NCI-H146 (cell line): ENCODE measurements around the gene IL12RB1.
A peak's percentile ranks its signal among the peaks of the same experiment; 100 is the strongest.
"Not testable (repeated sequence)": the region's sequence is repeated elsewhere in the genome, so short reads cannot be mapped to it uniquely, and the experiment has no call there.

ENCODE experiments used
- DNase-seq: peaks from one replicate; lab custom pipeline; 2025; lab: John Stamatoyannopoulos, UW

IL12RB1 gene

DNA sequence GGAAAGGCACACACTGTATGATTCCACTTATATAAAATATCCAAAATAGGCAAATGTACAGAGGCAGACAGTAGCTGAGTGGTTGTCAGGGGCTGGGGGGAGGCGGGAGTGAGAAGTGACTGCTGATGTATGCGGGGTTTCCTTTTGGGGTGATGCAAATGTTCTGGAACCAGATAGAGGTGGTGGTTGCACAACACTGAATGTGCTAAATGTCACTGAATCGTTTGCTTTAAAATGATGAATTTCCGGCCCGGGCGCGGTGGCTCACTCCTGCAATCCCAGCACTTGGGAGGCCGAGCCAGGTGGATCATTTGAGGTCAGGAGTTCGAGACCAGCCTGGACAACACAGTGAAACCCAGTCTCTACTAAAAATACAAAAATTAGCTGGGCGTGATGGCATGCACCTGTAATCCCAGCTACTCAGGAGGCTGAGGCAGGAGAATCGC is 2.4 kb upstream of the IL12RB1 start:
- DNase-seq, result not testable (repeated sequence)

DNA sequence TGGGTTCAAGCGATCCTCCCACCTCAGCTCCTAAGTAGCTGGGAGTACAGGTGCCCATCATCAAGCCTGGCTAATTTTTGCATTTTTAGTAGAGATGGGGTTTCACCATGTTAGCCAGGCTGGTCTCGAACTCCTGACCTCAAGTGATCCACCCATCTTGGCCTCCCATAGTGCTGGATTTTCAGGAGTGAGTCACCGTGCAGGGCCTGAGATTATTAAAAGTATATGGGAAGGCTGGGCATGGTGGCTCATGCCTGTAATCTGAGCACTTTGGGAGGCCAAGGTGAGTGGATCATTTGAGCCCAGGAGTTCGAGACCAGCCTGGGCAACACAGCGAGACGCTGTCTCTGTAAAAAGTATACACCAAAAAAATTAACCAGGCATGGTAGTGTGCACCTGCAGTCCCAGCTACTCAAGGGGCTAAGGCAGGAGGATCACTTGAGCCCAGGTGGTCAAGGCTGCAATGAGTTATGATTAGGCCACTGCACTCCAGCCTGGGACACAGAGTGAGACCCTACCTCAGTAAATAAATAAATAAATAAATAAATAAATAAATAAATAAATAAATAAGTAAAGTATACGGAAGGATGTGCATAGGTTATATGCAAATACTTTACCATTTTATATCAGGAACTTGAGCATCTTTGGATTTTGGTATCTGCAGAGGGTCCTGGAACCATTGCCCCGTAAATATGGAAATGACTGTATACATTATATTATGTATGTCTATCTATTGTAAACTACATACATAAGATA is 854 bp downstream of the IL12RB1 start:
- no peak for DNase-seq

DNA sequence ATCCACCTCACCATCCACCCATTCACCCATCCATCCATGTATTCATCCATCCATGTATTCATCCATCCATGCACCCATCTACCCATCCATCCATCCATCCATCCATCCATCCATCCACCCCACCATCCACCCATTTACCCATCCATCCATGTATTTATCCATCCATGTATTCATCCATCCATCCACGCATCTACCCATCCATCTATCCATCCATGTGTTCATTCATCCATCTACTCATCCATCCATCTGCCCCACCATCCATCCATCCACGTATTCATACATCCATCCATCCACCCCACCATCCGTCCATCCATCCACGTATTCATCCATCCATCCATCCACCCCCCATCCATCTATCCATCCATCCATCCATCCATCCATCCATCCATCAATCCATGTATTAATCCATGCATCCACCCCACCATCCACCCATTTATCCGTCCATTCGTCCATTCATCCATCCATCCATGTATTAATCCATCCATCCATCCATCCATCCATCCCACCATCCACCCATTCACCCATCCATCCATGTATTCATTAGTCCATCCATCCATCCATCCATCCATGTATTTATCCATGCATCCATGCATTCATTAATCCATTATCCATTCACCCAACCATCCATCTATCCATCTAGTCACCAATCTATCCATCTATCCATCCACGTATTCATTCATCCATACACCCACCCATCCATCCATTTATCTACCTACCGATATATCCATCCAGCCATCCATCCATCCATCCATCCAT is 2.6 kb downstream of the IL12RB1 start:
- no peak for DNase-seq

DNA sequence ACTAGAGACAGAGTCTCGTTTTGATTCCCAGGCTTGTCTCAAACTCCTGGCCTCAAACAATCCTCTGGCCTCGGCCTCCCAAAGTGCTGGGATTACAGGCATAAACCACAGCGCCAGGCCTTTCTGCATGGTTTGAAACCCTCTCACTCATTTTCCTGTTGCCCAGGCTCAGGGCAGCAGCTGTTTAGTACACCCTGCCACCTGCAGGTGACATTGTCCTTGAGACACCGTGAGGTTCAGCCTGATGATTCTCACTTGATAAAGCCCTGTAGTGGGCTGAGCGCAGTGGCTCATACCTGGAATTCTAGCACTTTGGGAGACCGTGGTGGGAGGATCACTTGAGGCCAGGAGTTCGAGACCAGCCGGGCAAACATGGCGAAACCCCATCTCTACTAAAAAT is 12.5 kb downstream of the IL12RB1 start:
- peak; percentile 26 for DNase-seq

DNA sequence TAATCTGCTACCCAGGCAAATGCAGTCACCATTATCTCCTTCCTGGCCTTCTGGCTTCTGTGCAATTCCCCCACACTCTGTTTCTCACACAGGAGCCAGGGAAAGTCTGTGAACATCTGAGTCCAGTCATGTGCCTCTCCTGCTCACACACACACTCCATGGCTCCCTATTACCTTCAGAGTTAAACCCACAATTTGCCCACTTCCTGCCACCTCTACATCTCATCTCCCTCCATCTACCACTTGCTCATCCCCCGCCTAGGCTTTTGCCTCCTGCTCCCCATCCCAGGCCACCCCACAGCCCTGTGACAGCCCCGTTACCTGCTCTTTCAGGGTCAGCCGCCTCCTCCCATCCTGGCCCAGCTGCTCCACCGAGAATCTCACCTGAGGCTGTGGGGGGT is 13.5 kb downstream of the IL12RB1 start:
- no peak for DNase-seq

DNA sequence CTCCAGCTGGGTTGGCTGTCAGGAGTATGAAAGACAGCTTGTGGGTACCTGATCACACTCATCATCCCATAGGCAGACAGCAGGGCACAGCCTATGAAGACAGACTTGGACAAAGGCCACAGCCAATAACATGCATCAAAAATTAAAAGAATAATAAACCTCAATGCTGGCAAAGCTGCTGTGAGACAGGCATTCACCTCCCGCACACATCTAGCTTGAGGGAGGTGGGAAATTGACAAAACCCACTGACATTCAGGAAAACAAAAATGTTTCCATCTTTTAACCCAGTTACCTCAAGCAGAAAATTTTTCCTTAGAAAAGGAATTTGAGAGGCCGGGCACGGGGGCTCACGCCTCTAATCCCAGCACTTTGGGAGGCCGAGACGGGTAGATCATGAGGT is 14.4 kb downstream of the IL12RB1 start:
- no peak for DNase-seq

DNA sequence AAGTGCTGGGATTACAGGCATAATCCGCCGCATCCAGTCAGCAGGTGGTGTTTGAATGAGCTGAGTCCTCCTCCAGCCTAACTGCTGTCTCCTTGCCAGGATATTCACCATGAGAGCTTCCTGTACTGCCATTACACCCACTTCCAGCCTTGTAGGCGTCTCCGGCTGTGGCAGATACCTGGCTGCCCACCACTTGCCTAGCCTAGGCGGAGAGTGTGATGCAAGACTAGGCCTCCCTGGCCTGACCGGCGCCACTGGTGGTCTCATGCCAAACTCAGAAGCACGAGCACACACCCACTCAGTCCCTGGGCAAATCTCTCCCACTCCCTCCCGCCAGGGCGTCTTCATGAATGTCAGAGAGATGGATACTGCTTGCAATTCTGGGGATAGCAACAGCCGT is 16.6 kb downstream of the IL12RB1 start:
- no peak for DNase-seq

DNA sequence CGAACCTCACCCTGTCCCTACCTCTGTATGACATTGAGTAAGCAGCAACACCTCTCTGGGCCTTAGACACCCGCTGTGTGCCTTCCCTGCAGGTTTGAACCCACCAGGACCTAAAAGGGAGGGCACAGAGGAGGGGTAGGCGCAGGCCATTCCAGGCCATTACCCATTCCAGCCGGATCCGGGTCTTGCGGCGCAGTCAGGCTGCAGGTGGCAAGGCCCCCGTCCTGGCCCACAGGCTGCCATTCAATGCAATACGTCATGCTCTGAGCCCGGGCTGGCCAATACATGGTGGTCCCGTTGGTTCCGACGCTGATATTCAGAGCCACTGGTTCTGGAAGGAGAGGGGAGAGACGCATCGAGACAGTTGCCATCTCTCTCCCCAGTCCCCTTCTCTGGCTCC is 17.4 kb downstream of the IL12RB1 start:
- DNase-seq, result no peak

DNA sequence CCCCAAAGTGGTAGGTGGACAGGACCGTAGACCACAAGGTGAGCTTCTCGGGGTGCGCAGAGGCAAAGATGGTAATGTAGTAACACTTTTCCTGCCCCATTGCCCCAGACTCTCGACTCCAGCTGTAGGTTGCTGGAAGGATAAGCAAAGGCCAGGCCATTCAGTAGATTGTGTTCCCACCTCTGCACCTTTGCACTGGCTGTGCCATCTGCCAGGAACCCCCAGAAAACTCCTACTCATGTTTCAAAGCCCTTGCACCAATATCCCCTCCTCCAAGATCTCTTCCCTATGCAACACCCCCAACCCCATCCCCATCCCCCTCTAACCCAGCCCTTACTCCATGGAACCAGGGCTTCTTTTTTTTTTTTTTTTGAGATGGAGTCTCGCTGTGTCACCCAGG is 18.3 kb downstream of the IL12RB1 start:
- DNase-seq, result no peak

DNA sequence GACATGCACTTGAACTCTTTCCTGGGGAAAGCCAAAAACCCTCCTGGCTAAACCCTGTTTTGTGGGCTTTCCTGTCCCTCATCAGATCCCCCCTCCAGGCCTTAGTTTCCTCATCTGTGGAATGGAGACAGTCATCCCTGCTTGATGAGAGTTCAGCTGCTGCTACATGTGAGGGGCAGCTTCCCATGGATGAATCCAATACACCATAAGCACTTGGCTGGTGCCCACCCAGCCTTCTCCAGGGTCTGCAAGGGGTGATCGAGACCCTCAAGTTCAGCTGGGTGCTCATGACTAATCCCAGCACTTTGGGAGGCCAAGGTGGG is 21.6 kb downstream of the IL12RB1 start:
- DNase-seq, result no peak

DNA sequence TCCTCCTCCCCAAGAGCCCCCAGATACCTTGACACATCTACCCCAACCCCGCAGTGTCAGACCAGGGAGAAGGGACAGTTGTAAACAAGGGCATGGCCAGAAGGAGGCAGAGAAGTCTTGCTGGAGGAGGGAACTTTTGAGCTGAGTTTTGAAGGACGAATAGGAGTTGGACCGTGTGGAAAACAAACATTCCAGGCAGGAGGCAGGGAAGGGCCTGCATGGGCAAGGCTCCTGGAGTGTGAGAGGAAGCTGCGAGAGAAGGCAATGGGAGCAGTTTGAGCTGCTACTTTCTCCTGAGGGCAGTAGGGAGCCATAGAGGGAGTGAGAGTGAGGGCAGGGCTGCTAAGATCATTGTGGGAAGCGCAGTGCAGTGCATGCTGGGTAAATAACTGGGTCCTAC is 23.3 kb downstream of the IL12RB1 start:
- DNase-seq, result no peak

DNA sequence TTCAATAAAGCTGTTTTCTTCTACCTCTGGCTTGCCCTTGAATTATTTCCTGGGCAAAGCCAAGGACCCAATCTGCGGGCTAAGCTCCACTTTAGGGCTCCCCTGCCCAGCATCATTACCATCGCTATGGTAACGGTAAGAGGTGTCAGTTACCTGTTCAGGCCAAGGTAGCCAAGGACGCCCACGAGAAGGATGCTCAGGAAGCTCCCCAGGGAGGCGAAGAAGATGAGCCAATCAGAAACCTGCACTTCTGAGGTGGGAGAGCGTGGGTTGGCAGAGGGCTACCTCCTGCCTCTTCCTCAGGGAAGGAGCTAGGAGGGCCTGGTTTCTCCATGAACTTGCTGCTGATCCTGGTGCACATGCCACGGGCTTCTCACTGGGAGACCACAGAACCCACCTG is 24.7 kb downstream of the IL12RB1 start:
- peak; percentile 41 for DNase-seq

DNA sequence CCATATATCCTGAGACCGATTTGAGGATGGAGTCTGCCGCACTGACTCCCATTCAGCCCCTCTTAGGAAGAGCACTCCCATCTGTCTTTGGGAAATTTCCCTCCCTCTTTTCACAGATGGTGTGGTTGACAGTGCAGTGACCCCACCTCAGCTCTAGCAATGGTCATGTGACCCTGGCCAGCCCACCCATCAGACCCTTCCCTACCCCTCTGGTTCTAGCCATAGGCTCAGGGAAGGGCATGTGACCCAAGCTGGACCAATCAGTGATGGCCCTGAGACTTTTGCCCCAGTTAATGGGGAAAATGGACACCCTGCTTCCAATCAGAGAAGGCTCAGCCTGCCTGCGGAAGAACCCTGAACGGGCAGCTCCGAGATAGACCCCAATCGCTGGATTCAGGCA is 26.3 kb downstream of the IL12RB1 start:
- DNase-seq, result no peak

DNA sequence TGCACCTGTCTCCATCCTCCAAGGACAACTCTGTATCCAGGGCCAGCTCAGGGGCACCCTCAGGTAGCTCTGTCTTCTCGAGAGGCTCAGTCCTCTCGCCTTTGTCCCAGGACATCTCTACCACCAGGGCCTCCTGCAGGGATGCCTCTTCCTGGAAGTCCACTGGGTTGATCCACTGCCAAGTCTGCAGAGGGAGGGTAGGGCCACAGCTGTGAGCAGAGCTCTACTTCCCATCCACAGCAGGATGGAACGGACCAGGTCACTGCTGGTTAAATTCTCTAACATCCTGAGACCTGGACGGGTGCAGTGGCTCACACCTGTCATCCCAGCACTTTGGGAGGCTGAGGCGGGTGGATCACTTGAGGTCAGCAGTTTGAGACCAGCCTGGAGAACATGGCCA is 26.8 kb downstream of the IL12RB1 start:
- DNase-seq, result no peak

DNA sequence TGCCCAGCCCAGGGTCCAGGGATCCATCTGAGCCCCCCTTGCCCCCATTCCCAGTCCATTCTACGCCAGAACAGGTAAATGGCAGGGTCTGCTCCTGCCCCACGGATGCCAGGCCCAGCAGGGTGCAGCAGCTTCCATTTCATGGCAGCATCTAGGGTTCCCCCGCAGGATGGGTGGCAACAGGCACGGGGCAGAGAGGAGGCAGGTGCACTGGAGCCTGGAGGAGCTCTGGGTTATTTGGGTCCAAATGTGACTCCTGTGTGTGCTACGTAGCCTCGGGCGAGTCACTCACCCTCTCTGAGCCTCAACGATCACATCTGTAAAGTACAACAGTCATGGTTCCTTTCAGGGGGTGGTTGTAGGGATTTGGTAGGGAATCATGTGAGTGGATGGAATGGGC is 27.4 kb downstream of the IL12RB1 start:
- no peak for DNase-seq

DNA sequence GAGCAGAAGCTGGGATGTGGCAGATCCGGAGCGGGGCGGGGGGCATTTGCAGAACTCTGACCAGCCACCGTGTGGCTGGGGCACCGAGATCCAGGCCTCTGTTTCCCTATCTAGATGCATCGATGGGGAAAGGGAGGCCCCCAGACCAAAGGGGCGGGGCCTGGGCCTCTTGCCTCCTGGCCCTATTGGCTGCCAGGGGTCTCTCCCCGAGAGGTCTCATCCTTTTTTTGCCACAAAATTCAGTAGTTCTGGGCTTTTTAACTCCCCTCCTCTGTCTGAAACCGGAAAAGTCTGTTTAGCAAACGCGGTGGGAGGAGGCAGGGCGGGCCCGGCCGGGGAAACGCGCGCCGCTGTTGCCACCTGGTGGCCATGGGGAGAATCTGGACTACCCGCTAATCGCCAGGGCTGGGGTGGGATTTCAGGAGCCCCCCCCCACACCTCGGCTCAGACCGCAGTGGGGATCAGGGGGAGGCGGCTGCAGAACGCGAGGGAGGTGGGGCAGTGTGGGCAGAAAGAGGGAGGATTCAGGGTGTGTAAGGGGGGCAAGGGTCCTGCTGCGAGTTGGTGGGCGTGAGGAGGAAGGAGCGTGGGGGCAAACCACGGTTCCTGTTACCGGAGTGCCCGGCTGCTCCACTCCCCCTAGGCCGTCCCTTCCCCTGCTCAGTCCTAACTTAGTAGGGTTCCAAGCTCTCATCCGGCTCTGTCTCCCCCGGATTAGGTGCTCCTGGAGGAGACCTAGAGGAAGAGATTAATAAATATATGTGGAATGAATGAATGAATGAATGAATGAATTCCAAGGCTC is 28.3 kb downstream of the IL12RB1 start:
- DNase-seq, result peak; percentile 60

DNA sequence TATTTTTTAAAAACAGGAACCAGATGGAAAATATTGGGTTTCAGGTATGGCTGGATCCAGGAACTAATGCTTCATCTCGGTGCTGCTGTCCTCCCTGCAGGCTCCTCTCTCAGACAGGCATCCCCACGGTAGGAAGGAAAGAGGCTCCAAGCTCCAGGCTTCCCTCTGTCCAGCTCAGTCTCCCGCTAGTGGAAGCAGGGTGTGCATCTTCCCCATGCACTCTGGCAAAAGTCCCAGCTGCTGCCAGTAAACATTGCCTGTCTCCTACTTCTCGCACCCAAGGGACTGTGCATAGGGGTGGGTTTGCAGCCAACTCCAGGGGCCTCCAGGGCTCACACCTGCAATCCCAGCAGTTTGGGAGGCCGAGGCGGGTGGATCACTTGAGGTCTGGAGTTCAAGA is 29.2 kb downstream of the IL12RB1 start:
- no peak for DNase-seq

DNA sequence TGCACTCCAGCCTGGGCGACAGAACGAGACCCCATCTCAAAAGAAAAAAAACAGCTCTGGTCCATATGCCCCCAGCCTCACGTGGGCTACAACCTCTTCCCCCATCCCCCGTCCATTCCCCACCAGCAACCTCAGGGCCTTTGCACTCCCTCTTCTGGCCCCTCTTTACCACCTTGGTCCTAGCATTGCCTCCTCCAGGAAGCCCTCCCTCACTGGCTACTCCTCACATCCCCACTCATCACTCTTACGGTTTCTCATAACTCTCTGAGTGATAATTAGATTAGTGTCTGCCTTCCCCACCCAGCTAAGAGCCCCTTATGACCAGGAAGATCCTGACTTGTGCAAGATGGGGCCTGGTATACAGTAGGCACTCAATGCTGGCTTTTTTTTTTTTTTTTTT is 30.8 kb downstream of the IL12RB1 start:
- DNase-seq, result no peak

DNA sequence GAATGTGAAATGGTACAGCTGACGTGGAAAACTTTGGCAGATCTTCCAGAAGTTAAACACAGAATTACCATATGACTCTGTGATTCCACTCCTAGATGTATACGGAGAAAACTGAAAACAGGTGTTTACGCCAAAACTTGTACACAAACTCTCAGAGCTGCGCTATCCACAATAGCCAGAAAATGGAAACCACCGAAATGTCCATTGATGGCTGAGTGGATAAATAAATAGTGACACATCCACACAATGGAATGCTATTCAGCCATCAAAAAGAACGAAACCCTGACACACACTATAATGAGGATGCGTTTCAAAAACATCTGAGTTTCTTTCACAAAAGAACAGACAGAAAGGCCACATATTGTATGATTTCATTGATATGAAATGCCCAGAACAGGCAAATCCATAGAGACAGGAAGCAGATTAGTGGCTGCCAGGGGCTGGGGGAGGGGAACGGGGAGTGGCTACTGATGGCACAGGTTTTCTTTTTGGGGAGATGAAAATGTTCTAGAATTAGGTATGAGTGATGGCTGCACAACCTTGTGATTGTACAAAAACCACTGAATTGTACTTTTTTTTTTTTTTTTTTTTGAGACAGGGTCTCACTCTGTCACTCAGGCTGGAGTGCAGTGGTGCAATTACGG is 33.0 kb downstream of the IL12RB1 start:
- DNase-seq, result no peak

DNA sequence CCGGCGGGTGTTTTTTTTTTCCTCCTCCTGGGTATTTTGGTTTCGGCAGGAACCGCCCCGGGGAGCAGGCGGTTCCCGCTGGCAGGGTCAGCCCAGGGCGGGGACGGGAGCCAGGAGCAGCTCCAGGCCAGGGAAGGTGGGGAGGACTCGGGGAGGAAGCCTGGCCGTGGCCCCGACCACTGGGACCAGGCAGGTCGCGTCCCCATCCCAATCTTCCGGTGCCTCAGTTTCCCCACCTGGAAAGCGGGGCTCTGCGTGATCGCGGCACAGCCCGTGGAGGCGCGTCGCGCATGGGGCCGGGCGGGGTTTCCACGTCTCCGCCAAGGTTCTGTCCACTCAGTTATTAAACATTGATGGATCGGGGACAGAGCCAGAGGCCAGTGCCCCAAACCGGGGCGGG is 34.8 kb downstream of the IL12RB1 start:
- no peak for DNase-seq

DNA sequence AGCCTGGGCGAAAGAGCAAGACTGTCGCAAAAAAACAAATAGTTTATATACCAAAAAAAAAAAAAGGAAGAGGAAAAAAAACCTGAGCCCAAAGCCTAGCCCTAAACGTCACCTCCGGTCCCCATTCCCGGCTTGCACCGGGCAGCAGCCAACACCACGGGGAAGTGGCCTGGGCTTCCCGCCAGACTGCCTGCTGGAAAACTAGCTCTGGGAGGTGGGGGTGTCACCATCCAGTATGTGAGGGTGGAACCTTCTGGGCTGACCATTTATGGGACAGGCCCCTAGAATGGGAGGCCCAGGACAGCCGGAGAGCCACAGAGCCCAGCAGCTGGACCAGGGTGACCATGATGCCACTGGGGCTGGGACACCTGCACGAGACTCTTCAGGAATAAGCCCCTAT is 37.3 kb downstream of the IL12RB1 start:
- DNase-seq, result no peak

DNA sequence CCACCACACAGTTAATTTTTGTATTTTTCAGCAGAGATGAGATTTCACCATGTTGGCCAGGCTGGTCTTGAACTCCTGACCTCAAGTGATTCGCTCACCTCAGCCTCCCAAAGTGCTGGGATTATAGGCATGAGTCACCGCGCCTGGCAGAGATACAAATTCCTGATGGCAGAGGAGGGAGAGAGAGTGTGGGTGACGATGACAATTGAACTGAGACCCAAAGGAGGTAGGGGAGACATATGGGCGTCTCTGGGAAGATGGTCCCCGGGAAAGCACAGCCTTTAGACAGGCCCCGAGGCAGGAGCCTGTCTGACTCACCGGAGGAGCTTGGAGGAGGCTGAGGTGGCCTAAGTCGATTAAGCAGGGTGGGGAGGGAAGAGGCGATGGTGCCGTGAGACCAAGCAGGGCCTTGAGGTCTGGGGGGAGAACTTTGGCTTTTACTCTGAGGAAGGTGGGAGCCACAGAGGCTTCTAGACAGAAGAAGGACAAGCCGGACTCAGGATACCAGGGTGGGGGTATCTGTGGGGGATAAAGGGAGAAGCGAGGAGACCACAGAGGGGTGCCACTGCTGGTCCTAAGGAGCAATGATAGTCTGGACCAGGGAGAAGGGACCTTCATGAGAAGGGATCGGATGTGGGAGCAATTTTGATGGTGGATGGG is 40.5 kb downstream of the IL12RB1 start:
- DNase-seq, result no peak
